NCI-H82 treated with DMSO at 0.1 percent for 48 hours (cell line): ENCODE data around the gene DUOXA1.
A peak's percentile ranks its signal among the peaks of the same experiment; 100 is the strongest.

Experiments
- DNase-seq: peaks from one replicate; lab custom pipeline; 2025; ENCODE audit not compliant: unreplicated experiment; lab: John Stamatoyannopoulos, UW

The DUOXA1 gene

DNA sequence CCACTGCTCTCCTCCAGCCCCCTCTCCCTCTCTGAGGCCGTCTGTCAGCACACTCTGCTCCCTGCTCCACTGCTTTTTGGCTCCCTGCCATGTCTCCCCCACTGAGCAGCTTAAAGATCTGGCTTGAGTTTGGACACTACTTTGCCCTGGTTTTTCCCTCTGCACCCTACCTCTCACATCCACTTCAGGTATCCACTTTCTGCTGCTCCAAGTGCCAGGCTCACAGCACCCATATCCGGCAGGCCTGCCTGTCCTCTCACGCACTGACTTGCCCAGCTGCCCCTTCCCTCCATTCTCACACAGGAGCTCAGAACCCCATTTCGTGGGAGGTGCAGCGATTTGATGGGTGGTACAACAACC lies 3.9 kb upstream of the DUOXA1 start:
- peak; percentile 70 for DNase-seq

GRCh38 chr15:45132844-45133560 lies 3.3 kb upstream of the DUOXA1 start:
- no peak for DNase-seq

DNA sequence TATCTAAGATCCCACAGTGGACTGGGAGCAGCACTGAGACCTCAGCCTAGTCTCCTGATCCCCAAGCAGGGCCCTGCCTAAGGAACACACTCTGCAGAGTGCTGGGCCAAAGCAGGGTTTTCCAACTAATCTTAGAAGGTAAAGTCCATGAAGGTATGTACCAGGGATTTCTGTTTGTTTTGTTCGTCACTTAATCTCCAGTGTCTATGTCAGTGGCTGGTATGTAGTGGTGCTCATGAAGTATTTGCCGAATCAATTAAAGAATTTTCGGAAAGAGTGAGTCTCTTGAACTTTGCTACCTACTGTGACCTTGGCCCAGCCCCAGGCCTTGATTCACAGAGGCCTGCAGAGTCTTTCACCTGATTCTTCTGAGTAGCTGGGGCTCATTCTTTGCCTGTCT lies 1.8 kb upstream of the DUOXA1 start:
- no peak for DNase-seq

DNA sequence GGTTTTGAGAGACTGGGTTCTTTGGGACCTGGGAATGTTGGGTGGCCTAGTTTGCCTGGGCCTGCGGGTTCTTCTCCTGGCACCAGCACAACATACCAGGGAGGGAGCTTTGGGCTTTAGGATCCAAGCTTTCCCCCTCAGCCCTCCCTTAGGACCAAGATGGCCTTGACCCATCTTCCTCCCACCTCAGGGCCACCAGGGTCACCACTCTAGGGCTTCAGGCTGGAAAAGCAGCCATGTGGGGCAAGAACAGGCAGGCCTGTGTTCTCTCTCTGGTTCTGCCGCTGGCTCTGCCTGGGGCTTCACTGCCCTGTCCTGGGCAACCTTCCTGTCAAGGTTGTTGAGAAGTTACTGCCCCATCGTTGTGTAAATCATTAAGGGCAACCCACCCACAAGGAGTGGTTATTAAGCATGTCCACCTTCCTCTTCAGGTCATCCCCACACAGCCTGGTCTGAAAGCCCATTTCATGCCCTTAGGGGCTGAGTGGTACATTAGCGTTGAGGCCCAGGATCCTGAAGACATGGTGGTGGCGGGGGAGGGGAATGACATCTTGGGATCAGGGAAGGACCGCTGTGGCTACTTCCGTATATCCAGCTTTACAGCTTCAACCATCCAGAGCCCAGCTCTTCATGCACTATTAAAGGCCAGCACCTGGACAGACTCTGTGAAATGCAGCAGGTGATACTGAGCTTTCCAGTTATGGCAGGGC lies 767 bp upstream of the DUOXA1 start:
- DNase-seq = no peak

DNA sequence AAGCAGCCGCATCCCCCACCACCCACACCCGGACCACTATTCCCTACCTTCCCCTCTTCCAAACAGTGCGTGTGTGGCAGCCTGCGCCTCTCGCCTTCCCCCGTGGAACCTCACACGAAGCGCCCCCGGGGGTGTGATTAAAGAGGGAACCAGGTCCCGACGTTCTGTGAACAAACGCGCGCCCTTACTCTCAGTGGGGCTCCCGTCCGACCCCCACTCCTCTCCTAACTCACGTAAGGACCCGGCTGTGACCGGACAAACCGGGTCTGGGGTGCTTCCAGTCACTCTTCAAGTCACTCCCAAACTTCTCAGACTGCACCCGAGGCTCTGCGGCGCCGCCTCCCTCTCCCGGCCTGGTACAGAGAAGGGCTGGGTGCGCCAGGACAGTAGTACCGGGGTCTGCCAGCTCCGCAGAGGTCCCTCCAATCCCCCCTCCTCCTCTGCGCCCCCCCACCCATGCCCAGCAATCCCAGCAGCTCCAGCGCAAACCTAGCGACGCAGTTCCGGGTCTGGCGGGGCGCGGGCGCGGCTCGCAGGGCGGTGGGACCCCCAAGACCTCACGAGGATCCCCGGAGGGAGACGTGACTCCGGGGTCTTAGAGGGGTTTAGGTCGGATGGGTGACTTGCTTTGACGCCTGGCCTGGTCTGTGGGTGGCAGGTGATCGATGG lies 574 bp downstream of the DUOXA1 start:
- DNase-seq = no peak

- peak; percentile 22 for DNase-seq
Observed at GRCh38 chr15:45126535-45127158, 3.0 kb downstream of the DUOXA1 start.

DNA sequence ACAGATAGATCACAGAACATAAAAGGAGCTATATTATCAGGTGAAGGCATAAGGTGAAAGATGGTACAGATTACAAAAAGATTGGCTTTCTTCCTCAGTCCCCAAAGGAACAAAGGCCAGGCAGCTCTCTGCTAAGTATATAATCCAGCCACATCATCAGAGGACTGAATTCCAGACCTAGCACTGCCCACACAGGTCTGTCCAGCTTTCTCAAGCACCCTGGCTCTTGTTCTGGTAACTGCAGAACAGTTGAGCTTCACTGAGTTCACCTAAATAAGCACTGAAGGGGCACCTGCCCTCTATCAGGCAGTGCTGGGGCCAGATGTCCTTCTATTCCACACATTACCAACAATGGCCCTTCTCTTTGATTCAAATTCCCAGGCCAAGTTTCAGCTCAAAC lies 6.3 kb downstream of the DUOXA1 start:
- no peak for DNase-seq

DNA sequence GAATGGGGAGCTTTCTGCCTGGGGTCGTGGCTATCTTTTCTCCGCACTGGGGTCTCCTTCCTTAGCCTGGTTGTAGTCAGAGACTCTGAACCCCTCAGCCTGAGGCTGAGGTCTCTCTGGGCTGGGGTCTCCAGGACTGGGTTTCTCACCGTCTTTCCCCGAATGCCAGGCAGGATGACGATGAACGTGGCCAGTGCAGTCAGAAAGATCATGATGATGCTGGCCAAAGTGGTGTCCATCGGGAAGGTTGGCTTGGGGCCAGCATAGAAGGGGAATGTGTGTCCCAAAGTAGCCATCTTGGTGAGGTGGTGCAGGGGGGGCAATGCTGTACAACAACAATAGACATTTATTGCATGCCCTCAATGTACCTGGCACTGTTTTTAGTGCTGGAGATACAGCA lies 7.0 kb downstream of the DUOXA1 start:
- DNase-seq = no peak

- no peak for DNase-seq
Observed at GRCh38 chr15:45121706-45122417, 7.8 kb downstream of the DUOXA1 start.

GRCh38 chr15:45121020-45121419 lies 8.7 kb downstream of the DUOXA1 start:
- DNase-seq = no peak

GRCh38 chr15:45120081-45120972 lies 9.4 kb downstream of the DUOXA1 start:
- DNase-seq = no peak

DNA sequence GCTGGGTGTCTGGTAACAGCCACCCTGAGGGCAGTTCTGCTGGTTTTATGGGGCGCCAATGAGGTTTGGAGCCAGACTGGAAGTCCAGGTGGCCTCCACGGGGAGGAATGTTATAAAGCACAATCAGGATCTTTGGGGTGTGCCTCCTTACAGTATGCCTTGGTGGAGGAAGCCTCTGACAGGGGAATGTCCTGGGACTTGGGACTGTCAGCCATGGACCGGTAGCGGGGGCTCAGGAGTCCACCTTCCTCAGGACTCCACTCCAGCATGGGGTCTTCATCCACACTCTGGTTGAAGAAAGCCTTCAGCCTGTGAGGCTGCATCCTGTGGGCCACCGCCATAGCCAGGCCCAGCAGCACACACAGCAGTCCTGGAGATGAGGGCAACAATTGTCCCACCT lies 10.7 kb downstream of the DUOXA1 start:
- no peak for DNase-seq

DNA sequence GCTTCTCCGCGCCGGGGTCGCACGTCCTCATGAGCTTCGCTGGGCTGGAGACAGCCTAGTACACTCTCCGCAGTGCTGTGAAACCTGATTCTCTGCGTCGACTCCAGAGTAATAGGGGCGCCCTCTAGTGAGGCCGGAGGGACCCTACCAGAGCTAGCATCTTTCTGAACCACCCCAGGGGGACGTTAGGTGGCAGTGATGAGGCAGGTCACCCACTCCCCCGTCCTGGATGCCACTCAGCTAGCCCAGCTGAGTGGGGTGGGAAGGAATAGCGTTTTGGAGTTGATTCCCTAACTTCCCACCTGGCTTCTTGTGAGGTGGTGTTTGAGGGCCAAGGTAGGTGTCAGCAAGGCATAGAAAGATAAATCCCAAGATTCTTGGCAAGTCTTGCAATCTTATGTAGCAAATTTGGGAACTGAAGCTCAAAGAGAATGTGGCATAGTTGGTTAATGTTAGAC lies 11.5 kb downstream of the DUOXA1 start:
- peak; percentile 81 for DNase-seq

DNA sequence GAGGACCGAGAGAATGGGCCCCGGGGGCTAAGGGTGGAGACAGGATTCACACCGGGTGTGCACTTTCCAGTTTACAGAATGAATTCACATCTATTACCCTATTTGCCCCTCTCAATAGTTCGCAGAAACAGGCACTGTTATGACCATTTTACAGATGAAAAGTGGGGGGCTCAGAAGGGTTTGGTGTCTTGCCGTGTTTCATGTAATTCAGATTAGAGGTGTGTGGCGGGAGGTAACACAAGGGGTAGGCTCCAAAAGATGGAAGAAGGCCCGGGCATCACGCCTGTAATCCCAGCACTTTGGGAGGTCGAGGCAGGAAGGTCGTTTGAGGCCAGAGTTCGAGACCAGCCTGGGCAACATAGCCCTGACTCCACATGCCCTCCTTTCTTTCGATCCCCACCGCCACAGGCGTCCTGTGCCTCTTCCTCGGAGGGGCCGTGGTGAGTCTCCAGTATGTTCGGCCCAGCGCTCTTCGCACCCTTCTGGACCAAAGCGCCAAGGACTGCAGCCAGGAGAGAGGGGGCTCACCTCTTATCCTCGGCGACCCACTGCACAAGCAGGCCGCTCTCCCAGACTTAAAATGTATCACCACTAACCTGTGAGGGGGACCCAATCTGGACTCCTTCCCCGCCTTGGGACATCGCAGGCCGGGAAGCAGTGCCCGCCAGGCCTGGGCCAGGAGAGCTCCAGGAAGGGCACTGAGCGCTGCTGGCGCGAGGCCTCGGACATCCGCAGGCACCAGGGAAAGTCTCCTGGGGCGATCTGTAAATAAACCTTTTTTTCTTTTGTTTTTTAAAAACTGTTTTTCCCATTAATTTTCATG lies 12.2 kb downstream of the DUOXA1 start:
- no peak for DNase-seq

DNA sequence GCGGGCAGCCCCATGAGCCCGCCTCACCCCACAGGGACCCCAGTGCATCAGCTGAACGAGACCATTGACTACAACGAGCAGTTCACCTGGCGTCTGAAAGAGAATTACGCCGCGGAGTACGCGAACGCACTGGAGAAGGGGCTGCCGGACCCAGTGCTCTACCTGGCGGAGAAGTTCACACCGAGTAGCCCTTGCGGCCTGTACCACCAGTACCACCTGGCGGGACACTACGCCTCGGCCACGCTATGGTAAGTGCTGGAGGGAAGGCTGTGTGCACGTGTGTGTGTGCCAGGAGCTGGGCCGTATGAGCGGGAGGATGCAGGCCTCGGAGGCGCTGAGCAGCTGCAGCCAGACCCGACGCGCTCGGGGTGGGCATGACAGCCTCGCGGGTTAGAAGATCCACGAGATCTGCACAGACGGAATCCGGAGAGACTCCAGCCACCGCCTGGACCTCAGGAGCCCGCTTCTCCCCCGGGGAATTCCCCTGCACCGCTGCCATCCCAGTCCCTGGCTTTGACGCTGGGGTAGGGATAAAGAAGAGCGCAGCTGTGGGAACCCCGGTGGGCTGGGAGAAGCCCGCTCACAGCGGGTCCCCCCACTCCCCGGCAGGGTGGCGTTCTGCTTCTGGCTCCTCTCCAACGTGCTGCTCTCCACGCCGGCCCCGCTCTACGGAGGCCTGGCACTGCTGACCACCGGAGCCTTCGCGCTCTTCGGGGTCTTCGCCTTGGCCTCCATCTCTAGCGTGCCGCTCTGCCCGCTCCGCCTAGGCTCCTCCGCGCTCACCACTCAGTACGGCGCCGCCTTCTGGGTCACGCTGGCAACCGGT lies 13.0 kb downstream of the DUOXA1 start:
- DNase-seq = no peak

GRCh38 chr15:45116006-45116481 lies 13.6 kb downstream of the DUOXA1 start:
- no peak for DNase-seq

DNA sequence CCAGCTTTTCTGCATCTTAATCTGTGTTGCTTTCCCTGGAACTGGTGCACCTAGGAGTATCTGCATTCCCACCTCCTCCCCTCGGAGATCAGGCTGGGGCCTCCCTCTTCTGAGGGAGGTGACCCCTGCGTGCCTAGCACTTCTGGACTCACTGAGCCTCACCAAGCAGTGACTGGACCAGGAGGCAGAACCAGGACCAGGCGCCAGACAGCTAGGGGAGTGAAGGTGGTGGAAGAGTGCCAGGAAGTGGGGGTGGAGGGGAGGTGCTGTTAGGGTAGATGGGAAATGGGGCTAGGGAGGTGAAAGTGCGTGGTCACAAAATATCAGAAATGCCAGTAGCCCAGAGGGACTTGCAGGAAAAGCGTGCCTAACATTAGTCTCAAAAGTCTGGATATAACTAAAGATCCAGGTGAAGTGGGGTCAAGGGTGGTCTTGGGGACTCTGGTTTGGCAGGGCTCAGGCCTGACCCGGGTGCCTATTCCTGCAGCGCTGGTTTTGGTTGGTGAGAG lies 14.3 kb downstream of the DUOXA1 start:
- no peak for DNase-seq

GRCh38 chr15:45114751-45115085 lies 15.0 kb downstream of the DUOXA1 start:
- no peak for DNase-seq
